Trophoblast cell (in vitro differentiated cells and primary cell): Measurements from ENCODE around the gene COL4A2.

Experiments used
- DNase-seq, 2 donors: peaks; one replicate each; pipeline ENCODE4 v3.0.0-alpha.2; 2016
- H2AFZ ChIP-seq: 2 replicates; pipeline ENCODE4 v1.6.1; 2013; ENCODE audit warnings: low read length, moderate library complexity, mild to moderate bottlenecking; ENCODE audit not compliant: insufficient read depth, poor library complexity
- H2AK5ac ChIP-seq: 2 replicates; pipeline ENCODE4 v1.6.1; 2013; ENCODE audit warnings: mild to moderate bottlenecking, low read length
- H2BK120ac ChIP-seq: 2 replicates; pipeline ENCODE4 v1.6.1; 2013; ENCODE audit warnings: low read length, mild to moderate bottlenecking, moderate library complexity; ENCODE audit not compliant: insufficient read depth, poor library complexity
- H2BK12ac ChIP-seq: 2 replicates; pipeline ENCODE4 v1.6.1; 2013; ENCODE audit warnings: mild to moderate bottlenecking, low read length, moderate library complexity
- H2BK5ac ChIP-seq: 2 replicates; pipeline ENCODE4 v1.6.1; 2013; ENCODE audit warnings: low read length, low read depth, moderate library complexity, mild to moderate bottlenecking; ENCODE audit not compliant: poor library complexity
- H3K14ac ChIP-seq: 2 replicates; pipeline ENCODE4 v1.6.1; 2013; ENCODE audit warnings: mild to moderate bottlenecking, low read length
- H3K18ac ChIP-seq: 2 replicates; pipeline ENCODE4 v1.6.1; 2013; ENCODE audit warnings: mild to moderate bottlenecking, low read length
- H3K23ac ChIP-seq: 2 replicates; pipeline ENCODE4 v1.6.1; 2013; ENCODE audit warnings: low read length
- H3K27ac ChIP-seq: 2 replicates; pipeline ENCODE4 v1.5.1; 2013; ENCODE audit warnings: low read depth, mild to moderate bottlenecking, inconsistent platforms, low read length, moderate library complexity
- H3K27me3 ChIP-seq: 2 replicates; pipeline ENCODE4 v1.6.1; 2013; ENCODE audit warnings: inconsistent platforms, mild to moderate bottlenecking, low read length, moderate library complexity; ENCODE audit not compliant: insufficient read depth
- H3K36me3 ChIP-seq, 2 experiments: 1 replicate in 1 of 2; 2 replicates in 1 of 2; pipeline ENCODE4 v1.6.1; 2013; ENCODE audit warnings: low read length in 2 of 2, mild to moderate bottlenecking in 2 of 2, moderate library complexity in 1 of 2; ENCODE audit not compliant: insufficient read depth in 2 of 2, control insufficient read depth in 1 of 2
- H3K4ac ChIP-seq: 2 replicates; pipeline ENCODE4 v1.6.1; 2013; ENCODE audit warnings: low read depth, mild to moderate bottlenecking, low read length, moderate library complexity
- H3K4me1 ChIP-seq, 2 experiments: 1 replicate in 1 of 2; 2 replicates in 1 of 2; pipeline ENCODE4 v1.6.1; 2013; ENCODE audit warnings: low read length in 2 of 2, mild to moderate bottlenecking in 2 of 2, moderate library complexity in 1 of 2; ENCODE audit not compliant: insufficient read depth in 2 of 2, control insufficient read depth in 1 of 2
- H3K4me2 ChIP-seq: 2 replicates; pipeline ENCODE4 v1.6.1; 2013; ENCODE audit warnings: inconsistent platforms, mild to moderate bottlenecking, low read length, moderate library complexity
- H3K4me3 ChIP-seq: 2 replicates; pipeline ENCODE4 v1.5.1; 2013; ENCODE audit warnings: mild to moderate bottlenecking, low read depth, low read length, inconsistent platforms
- H3K79me1 ChIP-seq: one replicate; pipeline ENCODE4 v1.6.1; 2013; ENCODE audit warnings: low read length
- H3K79me2 ChIP-seq: 2 replicates; pipeline ENCODE4 v1.6.1; 2013; ENCODE audit warnings: low read length, mild to moderate bottlenecking; ENCODE audit not compliant: control insufficient read depth, insufficient read depth, poor library complexity
- H3K9ac ChIP-seq: 2 replicates; pipeline ENCODE4 v1.6.1; 2013; ENCODE audit warnings: mild to moderate bottlenecking, low read length
- H3K9me3 ChIP-seq: 2 replicates; pipeline ENCODE4 v1.6.1; 2013; ENCODE audit warnings: low read depth, mild to moderate bottlenecking, control low read depth, inconsistent platforms, low read length; ENCODE audit not compliant: insufficient read depth
- H4K12ac ChIP-seq: 2 replicates; pipeline ENCODE4 v1.6.1; 2013; ENCODE audit warnings: low read depth, mild to moderate bottlenecking, low read length, moderate library complexity
- H4K8ac ChIP-seq: 2 replicates; pipeline ENCODE4 v1.6.1; 2013; ENCODE audit warnings: low read depth, mild to moderate bottlenecking, low read length, moderate library complexity
- H4K91ac ChIP-seq: one replicate; pipeline ENCODE4 v1.6.1; 2013; ENCODE audit warnings: low read depth, mild to moderate bottlenecking, low read length, moderate library complexity
- WGBS: extraction: QIAGEN DNeasy Blood & Tissue Kit; methylation state at CpG from one replicate; pipeline ENCODE4 v1.1.7; 2013; ENCODE audit warnings: missing lambda C conversion rate; ENCODE audit not compliant: insufficient read length, insufficient coverage; ENCODE audit errors: extremely low coverage; 5-methylcytosine and 5-hydroxymethylcytosine counted together

COL4A2 gene

GRCh38 chr13:110493613-110494012 is 186.5 kb downstream of the COL4A2 start:
- Histone ChIP-seq H3K4ac (no peak overlapping the region), H3K18ac (no peak overlapping the region), H3K4me3 (no peak overlapping the region), H3K79me1 (no peaks in the 10 kb centered on the region), H3K23ac (no peak overlapping the region), H3K4me2 (no peak overlapping the region), H3K9ac (no peak overlapping the region), H4K91ac (no peak overlapping the region), H3K9me3 (peaks cover 11% of the 10 kb centered on the region), H2AFZ (no peak overlapping the region), H3K79me2 (no peaks in the 10 kb centered on the region), H2BK120ac (no peak overlapping the region), H2BK5ac (no peak overlapping the region), H3K27me3 (no peaks in the 10 kb centered on the region), H3K27ac (no peak overlapping the region), H3K36me3 (peaks cover 83 to 88% of the 10 kb centered on the region in 2 experiments), H2AK5ac (no peak overlapping the region), H4K8ac (no peak overlapping the region), H3K4me1 (peaks cover 0 to 2% of the 10 kb centered on the region in 2 experiments), H4K12ac (no peak overlapping the region), H2BK12ac (no peak overlapping the region), H3K14ac (no peak overlapping the region)
- WGBS: no CpG with 5 or more reads among the region's 9 CpGs
- DNase-seq: no peak

- Histone ChIP-seq H3K4me3 (no peak overlapping the region), H3K79me2 (no peaks in the 10 kb centered on the region), H2BK5ac (no peak overlapping the region), H4K91ac (no peak overlapping the region), H3K4ac (no peak overlapping the region), H2AFZ (no peak overlapping the region), H3K79me1 (no peaks in the 10 kb centered on the region), H2AK5ac (no peak overlapping the region), H3K14ac (no peak overlapping the region), H3K9ac (no peak overlapping the region), H4K12ac (no peak overlapping the region), H3K4me2 (no peak overlapping the region), H3K4me1 (peaks cover 0 to 5% of the 10 kb centered on the region in 2 experiments), H3K36me3 (peaks cover 73 to 85% of the 10 kb centered on the region in 2 experiments), H3K27me3 (no peaks in the 10 kb centered on the region), H2BK120ac (no peak overlapping the region), H2BK12ac (no peak overlapping the region), H3K18ac (no peak overlapping the region), H3K23ac (no peak overlapping the region), H3K9me3 (peaks cover 12% of the 10 kb centered on the region), H4K8ac (no peak overlapping the region), H3K27ac (no peak overlapping the region)
- no CpG with 5 or more reads among the region's 3 CpGs for WGBS
- no peak for DNase-seq
Observed at GRCh38 chr13:110495376-110495775, 188.3 kb downstream of the COL4A2 start.

- no peak overlapping the region for H3K4ac ChIP-seq
- H2BK12ac ChIP-seq: no peak overlapping the region
- H4K8ac ChIP-seq: no peak overlapping the region
- H3K4me2 ChIP-seq: no peak overlapping the region
- no peaks in the 10 kb centered on the region for H3K27me3 ChIP-seq
- WGBS: no CpG with 5 or more reads among the region's 3 CpGs
- H4K91ac ChIP-seq: no peak overlapping the region
- H3K14ac ChIP-seq: no peak overlapping the region
- no peak overlapping the region for H3K4me3 ChIP-seq
- no peak overlapping the region for H3K27ac ChIP-seq
- peaks cover 0 to 5% of the 10 kb centered on the region in 2 experiments for H3K4me1 ChIP-seq
- H3K23ac ChIP-seq: no peak overlapping the region
- no peak overlapping the region for H2BK5ac ChIP-seq
- H3K9ac ChIP-seq: no peak overlapping the region
- no peak for DNase-seq
- peaks cover 12% of the 10 kb centered on the region for H3K9me3 ChIP-seq
- H2AFZ ChIP-seq: no peak overlapping the region
- H3K79me1 ChIP-seq: no peaks in the 10 kb centered on the region
- H3K36me3 ChIP-seq: peaks cover 69 to 84% of the 10 kb centered on the region in 2 experiments
- H3K79me2 ChIP-seq: no peaks in the 10 kb centered on the region
- H2AK5ac ChIP-seq: no peak overlapping the region
- no peak overlapping the region for H2BK120ac ChIP-seq
- H4K12ac ChIP-seq: no peak overlapping the region
- no peak overlapping the region for H3K18ac ChIP-seq
Observed at GRCh38 chr13:110495881-110496280, 188.8 kb downstream of the COL4A2 start.

- Histone ChIP-seq H3K79me1 (no peaks in the 10 kb centered on the region), H3K4me2 (no peak overlapping the region), H3K27me3 (no peaks in the 10 kb centered on the region), H3K4me3 (no peak overlapping the region), H3K4ac (no peak overlapping the region), H2BK12ac (no peak overlapping the region), H2BK120ac (no peak overlapping the region), H3K9ac (no peak overlapping the region), H3K14ac (no peak overlapping the region), H3K79me2 (no peaks in the 10 kb centered on the region), H4K8ac (no peak overlapping the region), H3K36me3 (peaks cover 69 to 84% of the 10 kb centered on the region in 2 experiments), H3K9me3 (peaks cover 12% of the 10 kb centered on the region), H3K27ac (no peak overlapping the region), H4K12ac (no peak overlapping the region), H3K23ac (no peak overlapping the region), H3K4me1 (peaks cover 0 to 5% of the 10 kb centered on the region in 2 experiments), H2AK5ac (no peak overlapping the region), H3K18ac (no peak overlapping the region), H2BK5ac (no peak overlapping the region), H4K91ac (no peak overlapping the region), H2AFZ (no peak overlapping the region)
- no CpG with 5 or more reads among the region's 3 CpGs for WGBS
- DNase-seq: no peak
Observed at GRCh38 chr13:110496281-110496680, 189.2 kb downstream of the COL4A2 start.
